RWPE1 (cell line): ENCODE data around the gene URI1.

Experiments used
- CTCF ChIA-PET: fragments of 350-600 bp; sonication (Branson Sonifier 250); formaldehyde crosslinking; extraction: SDS; loops from one replicate; lab custom pipeline; 2021; lab: Yijun Ruan, JAX
- POLR2A ChIA-PET: fragments of 400-600 bp; formaldehyde crosslinking; extraction: SDS; loops from one replicate; lab custom pipeline; 2020; ENCODE audit warnings: antibody characterized with exemption; ENCODE audit not compliant: low non-redundant PET; lab: Yijun Ruan, JAX
- DNase-seq: peaks from one replicate; pipeline ENCODE4 v3.0.0; 2012; ENCODE audit warnings: low spot score
- H3K27ac ChIP-seq: fragments of 450-650 bp; 2 replicates; pipeline ENCODE4 v1.5.1; 2017
- TF ChIP-seq, protein P1 (sequence below): fragments of 450-650 bp; conservative IDR thresholded peaks from 2 replicates; pipeline ENCODE4 v1.5.1; 2017; ENCODE audit warnings: low read depth, mild to moderate bottlenecking

The URI1 gene

DNA sequence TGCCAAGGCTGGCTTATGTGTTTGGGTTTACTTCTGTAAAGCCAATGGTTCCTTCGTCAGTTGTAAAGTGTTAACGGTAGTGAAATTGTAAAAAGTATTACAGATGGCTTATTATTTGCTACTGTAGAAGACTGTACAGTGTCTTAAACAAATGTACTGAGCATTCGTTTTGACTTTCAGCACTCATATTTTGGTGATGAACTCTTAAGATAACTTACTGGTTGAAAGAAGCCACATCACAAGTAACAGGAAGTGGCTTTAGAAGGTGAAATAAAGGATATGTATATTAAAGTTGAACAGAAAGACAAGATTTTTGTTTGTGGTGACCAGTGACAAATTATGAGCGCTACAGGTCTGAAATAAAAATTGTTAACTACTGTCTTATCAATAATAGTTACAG, 64.2 kb downstream of the URI1 start:
- TF ChIP-seq, protein P1, sequence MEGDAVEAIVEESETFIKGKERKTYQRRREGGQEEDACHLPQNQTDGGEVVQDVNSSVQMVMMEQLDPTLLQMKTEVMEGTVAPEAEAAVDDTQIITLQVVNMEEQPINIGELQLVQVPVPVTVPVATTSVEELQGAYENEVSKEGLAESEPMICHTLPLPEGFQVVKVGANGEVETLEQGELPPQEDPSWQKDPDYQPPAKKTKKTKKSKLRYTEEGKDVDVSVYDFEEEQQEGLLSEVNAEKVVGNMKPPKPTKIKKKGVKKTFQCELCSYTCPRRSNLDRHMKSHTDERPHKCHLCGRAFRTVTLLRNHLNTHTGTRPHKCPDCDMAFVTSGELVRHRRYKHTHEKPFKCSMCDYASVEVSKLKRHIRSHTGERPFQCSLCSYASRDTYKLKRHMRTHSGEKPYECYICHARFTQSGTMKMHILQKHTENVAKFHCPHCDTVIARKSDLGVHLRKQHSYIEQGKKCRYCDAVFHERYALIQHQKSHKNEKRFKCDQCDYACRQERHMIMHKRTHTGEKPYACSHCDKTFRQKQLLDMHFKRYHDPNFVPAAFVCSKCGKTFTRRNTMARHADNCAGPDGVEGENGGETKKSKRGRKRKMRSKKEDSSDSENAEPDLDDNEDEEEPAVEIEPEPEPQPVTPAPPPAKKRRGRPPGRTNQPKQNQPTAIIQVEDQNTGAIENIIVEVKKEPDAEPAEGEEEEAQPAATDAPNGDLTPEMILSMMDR = no peak
- ChIA-PET CTCF (no interaction called here), POLR2A (no interaction called here)
- H3K27ac ChIP-seq = no peak overlapping the region
- DNase-seq = no peak

DNA sequence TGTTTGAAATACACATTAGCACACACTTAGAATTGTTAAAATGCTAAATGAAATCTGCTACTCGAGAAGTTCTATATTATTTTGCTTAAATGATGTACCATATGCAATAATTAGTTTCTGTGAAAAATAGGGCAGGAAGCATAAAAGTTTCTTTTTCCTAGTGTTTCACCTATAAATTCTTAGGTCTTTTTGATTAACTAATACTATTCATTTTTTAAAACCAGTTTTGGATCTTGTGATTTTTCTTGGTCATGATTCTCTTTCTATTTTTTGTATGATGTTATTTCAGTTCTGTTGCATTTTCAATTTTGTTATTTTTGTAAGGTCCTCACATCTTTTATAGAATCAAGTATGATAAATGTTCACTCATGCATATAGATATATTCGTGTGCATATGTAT, 66.1 kb downstream of the URI1 start:
- TF ChIP-seq, protein P1 = no peak
- ChIA-PET CTCF (no interaction called here), POLR2A (no interaction called here)
- no peak for DNase-seq
- no peak overlapping the region for H3K27ac ChIP-seq

DNA sequence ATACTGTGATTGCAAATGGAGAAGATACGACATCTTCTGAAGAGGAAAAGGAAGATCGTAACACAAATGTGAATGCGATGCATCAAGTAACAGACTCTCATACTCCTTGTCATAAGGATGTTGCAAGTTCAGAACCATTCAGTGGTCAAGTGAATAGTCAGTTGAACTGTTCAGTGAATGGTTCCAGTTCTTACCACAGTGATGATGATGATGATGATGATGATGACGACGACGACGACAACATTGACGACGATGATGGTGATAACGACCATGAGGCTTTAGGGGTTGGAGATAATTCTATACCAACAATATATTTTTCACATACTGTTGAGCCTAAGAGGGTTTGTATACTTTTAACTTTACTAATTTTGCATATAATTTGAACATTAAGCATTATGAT, 67.0 kb downstream of the URI1 start:
- ChIA-PET CTCF (no interaction called here), POLR2A (no interaction called here)
- TF ChIP-seq, protein P1 = no peak

GRCh38 chr19:30011051-30011578, 69.1 kb downstream of the URI1 start:
- no peak overlapping the region for H3K27ac ChIP-seq
- ChIA-PET POLR2A (no interaction called here), CTCF (interaction anchor here (0.7 kb wide), 1 partner anchor 1631 kb away, joined by 3 read pairs; no protein-coding TSS in a partner anchor)
- TF ChIP-seq, protein P1 = no peak
- DNase-seq = no peak

More for the DNA sequence above, 67.0 kb downstream of the URI1 start:
- DNase-seq = no peak
- no peak overlapping the region for H3K27ac ChIP-seq

- CTCF ChIA-PET = no interaction called here
- no peak overlapping the region for H3K27ac ChIP-seq
Observed at GRCh38 chr19:30014770-30015169, 72.7 kb downstream of the URI1 start.

DNA sequence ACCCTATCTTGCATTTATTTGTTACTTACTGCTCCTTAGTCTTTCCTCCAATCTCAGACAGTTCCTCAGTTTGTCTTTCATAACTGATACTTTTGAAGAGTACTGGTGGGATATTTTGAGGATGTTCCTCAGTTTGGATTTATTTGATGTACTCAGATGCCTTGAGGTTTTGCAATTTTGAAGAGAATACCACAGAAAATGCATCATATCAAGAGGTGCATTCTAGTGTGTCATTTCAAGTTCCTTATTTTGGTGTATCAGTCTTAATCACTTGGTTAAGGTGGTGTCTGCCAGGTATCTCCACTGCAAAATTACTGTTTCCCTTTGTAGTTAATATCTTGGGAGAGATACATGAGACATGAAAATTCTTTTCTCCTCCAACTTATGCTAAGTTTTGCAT, 75.1 kb downstream of the URI1 start:
- CTCF ChIA-PET = no interaction called here
- no peak overlapping the region for H3K27ac ChIP-seq
- POLR2A ChIA-PET = no interaction called here
- TF ChIP-seq, protein P1 = no peak
- DNase-seq = no peak

More at GRCh38 chr19:30014770-30015169, 72.7 kb downstream of the URI1 start:
- no peak for DNase-seq
- POLR2A ChIA-PET = no interaction called here
- TF ChIP-seq, protein P1 = no peak
